SK-N-MC (cell line): ENCODE results near the gene KRT36.

Experiments
- EZH2 ChIP-seq: fragments of 200-600 bp; sonication (generic); IDR thresholded peaks from one replicate; pipeline ENCODE4 v1.6.1; 2017; ENCODE audit warnings: antibody characterized with exemption
- FOXP2 ChIP-seq: optimal IDR thresholded peaks from 2 replicates; pipeline ENCODE3; 2011; ENCODE audit warnings: mild to moderate bottlenecking, moderate library complexity; ENCODE audit not compliant: insufficient read depth; ENCODE audit errors: extremely low read length, control extremely low read depth
- POLR2AphosphoS5 ChIP-seq: IDR thresholded peaks from 2 replicates; pipeline ENCODE4 v1.6.1; 2012; ENCODE audit warnings: mild to moderate bottlenecking, low read depth, low read length, borderline replicate concordance

DNA sequence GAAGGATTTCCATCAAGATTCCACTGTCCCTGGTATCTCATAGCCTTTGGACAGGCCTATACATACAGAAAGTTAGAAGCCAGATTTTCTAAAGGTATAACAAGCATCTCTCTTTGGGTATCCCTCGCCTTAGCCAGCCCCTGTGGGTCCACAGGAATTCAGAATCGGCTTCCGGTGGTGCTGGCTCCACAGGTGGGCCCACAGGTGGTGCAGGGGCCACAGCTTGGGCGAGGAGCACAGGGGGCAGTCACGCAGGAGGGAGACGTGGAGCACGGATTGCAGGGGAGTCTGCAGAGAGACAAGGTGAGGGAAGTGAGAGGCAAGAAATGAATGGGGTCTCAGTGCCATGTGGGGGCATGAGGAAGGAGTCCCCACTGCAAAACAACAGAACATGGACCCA, 52.5 kb downstream of the KRT36 start:
- TF ChIP-seq EZH2 (no peak), POLR2AphosphoS5 (no peak), FOXP2 (no peak)
